ENCODE data around the gene TBX2.
"Not testable (repeated sequence)": the region's sequence is repeated elsewhere in the genome, so short reads cannot be mapped to it uniquely, and the experiment has no call there.

Gene TBX2

GRCh38 chr17:61415374-61416210 is 15.9 kb downstream of the TBX2 start:
- DNase-seq = no peak

GRCh38 chr17:61416211-61416539 is 16.5 kb downstream of the TBX2 start:
- no peak for DNase-seq

- DNase-seq = peak; percentile 94
Observed at GRCh38 chr17:61416540-61417363, 17.1 kb downstream of the TBX2 start.

GRCh38 chr17:61418449-61418848 is 18.8 kb downstream of the TBX2 start:
- no peak for DNase-seq

- no peak for DNase-seq
Observed at GRCh38 chr17:61419496-61420046, 19.9 kb downstream of the TBX2 start.

GRCh38 chr17:61420052-61420451 is 20.4 kb downstream of the TBX2 start:
- no peak for DNase-seq

- DNase-seq = no peak
Observed at GRCh38 chr17:61420745-61421398, 21.2 kb downstream of the TBX2 start.

- DNase-seq = no peak
Observed at GRCh38 chr17:61421460-61421859, 21.8 kb downstream of the TBX2 start.

- no peak for DNase-seq
Observed at GRCh38 chr17:61422116-61422799, 22.6 kb downstream of the TBX2 start.

GRCh38 chr17:61422869-61423268 is 23.2 kb downstream of the TBX2 start:
- DNase-seq = no peak

GRCh38 chr17:61423967-61424649 is 24.5 kb downstream of the TBX2 start:
- DNase-seq = no peak

GRCh38 chr17:61425682-61426481 is 26.2 kb downstream of the TBX2 start:
- no peak for DNase-seq

GRCh38 chr17:61426482-61427304 is 27.1 kb downstream of the TBX2 start:
- no peak for DNase-seq

GRCh38 chr17:61427567-61427966 is 27.9 kb downstream of the TBX2 start:
- no peak for DNase-seq

- DNase-seq = no peak
Observed at GRCh38 chr17:61429274-61429673, 29.6 kb downstream of the TBX2 start.

GRCh38 chr17:61429831-61430230 is 30.2 kb downstream of the TBX2 start:
- DNase-seq = not testable (repeated sequence)

- no peak for DNase-seq
Observed at GRCh38 chr17:61431594-61432311, 32.1 kb downstream of the TBX2 start.

GRCh38 chr17:61436273-61436672 is 36.6 kb downstream of the TBX2 start:
- no peak for DNase-seq

GRCh38 chr17:61436995-61437704 is 37.5 kb downstream of the TBX2 start:
- no peak for DNase-seq

Measured in femur (tissue), 1 donor.